Measurements from ENCODE around the gene KLF6. TPM values are rescaled to one million over a fixed set of nuclear protein-coding genes. Genes with fewer than 3 reads are reported as not detected.
"Not testable (repeated sequence)": the region's sequence is repeated elsewhere in the genome, so short reads cannot be mapped to it uniquely, and the experiment has no call there.

The KLF6 gene
- total and polyA plus RNA-seq, 9 donors, result 45.4 to 178 (median 85.7) TPM

- Histone ChIP-seq H3K4me3 (no peak overlapping the region), H3K4me1 (ENCODE audit: insufficient read depth) (no peaks in the 10 kb centered on the region), H3K27me3 (no peaks in the 10 kb centered on the region), H3K27ac (no peak overlapping the region), H3K9me3 (no peaks in the 10 kb centered on the region), H3K36me3 (no peaks in the 10 kb centered on the region)
- WGBS, 3 donors, result 70 to 82% (median 77%) methylated on average over 8 to 10 of the region's 10 CpGs
- TF ChIP-seq, protein P1, sequence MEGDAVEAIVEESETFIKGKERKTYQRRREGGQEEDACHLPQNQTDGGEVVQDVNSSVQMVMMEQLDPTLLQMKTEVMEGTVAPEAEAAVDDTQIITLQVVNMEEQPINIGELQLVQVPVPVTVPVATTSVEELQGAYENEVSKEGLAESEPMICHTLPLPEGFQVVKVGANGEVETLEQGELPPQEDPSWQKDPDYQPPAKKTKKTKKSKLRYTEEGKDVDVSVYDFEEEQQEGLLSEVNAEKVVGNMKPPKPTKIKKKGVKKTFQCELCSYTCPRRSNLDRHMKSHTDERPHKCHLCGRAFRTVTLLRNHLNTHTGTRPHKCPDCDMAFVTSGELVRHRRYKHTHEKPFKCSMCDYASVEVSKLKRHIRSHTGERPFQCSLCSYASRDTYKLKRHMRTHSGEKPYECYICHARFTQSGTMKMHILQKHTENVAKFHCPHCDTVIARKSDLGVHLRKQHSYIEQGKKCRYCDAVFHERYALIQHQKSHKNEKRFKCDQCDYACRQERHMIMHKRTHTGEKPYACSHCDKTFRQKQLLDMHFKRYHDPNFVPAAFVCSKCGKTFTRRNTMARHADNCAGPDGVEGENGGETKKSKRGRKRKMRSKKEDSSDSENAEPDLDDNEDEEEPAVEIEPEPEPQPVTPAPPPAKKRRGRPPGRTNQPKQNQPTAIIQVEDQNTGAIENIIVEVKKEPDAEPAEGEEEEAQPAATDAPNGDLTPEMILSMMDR (IDR thresholded peaks at IDR 0.05), result no peak
- TF ChIP-seq EP300 (IDR thresholded peaks at IDR 0.05), result no peak
- TF ChIP-seq POLR2A (IDR thresholded peaks at IDR 0.05), result no peak
- intact Hi-C loops (cut with DNase I), result no loop called here
- no peak for DNase-seq
These were observed 49.8 kb downstream of the KLF6 start for GRCh38 chr10:3735175-3735574.

DNA sequence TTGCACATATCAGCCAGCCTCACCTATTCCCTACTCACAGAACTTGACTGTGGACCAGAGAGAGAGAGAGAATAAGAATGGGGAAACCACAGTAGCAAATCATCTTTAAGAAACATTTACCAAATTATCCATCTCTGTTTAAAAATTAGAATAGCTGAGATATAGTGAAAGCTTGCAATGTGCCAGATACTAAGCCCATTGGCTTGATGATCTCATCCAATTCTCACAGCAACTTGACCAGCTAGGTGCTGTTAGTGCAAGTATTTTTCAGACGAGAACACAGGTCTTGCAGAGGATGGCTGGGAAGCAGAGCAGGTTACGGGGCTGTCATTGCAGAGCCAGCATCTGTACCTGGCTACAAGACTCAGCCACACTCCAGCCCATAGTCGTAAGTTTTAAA, 50.9 kb downstream of the KLF6 start:
- intact Hi-C loops (cut with DNase I), result no loop called here
- DNase-seq, result no peak
- 95 to 97% (median 95%) methylated on average over 3 of the region's 3 CpGs for WGBS, 3 donors

DNA sequence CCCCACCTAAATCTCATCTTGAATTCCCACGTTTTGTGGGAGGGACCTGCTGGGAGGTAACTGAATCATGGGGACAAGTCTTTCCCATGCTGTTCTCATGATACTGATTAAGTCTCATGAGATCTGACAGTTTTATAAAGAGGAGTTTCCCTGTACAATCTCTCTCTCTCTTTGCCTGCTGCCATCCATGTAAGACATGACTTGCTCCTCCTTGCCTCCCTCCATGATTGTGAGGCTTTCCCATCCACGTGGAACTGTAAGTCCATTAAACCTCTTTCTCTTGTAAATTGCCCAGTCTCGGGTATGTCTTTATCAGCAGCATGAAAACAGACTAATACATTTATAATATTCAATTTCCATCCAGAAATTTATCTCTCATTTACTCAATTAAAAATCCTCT, 52.8 kb downstream of the KLF6 start:
- DNase-seq; H3K4me3 ChIP-seq; intact Hi-C loops (cut with DNase I); H3K9me3 ChIP-seq; H3K27me3 ChIP-seq; H3K4me1 ChIP-seq (ENCODE audit: insufficient read depth); H3K36me3 ChIP-seq; H3K27ac ChIP-seq: not testable (repeated sequence)
- WGBS, 3 donors, result 81 to 90% (median 84%) methylated on average over 3 of the region's 3 CpGs

More for the DNA sequence above, 50.9 kb downstream of the KLF6 start:
- Histone ChIP-seq H3K27me3 (no peaks in the 10 kb centered on the region), H3K27ac (no peak overlapping the region), H3K9me3 (no peaks in the 10 kb centered on the region), H3K36me3 (no peaks in the 10 kb centered on the region), H3K4me3 (no peak overlapping the region), H3K4me1 (ENCODE audit: insufficient read depth) (no peaks in the 10 kb centered on the region)
- TF ChIP-seq EP300 (IDR thresholded peaks at IDR 0.05), result no peak
- TF ChIP-seq POLR2A (IDR thresholded peaks at IDR 0.05), result no peak
- TF ChIP-seq, protein P1 (IDR thresholded peaks at IDR 0.05), result no peak

- H3K27ac ChIP-seq, result no peak overlapping the region
These were observed 55.5 kb downstream of the KLF6 start for GRCh38 chr10:3729397-3729976.

GRCh38 chr10:3728563-3728962, 56.4 kb downstream of the KLF6 start:
- no peak for DNase-seq
- intact Hi-C loops (cut with DNase I), result no loop called here
- Histone ChIP-seq H3K27me3 (peaks cover 2% of the 10 kb centered on the region), H3K36me3 (no peaks in the 10 kb centered on the region), H3K4me1 (ENCODE audit: insufficient read depth) (no peaks in the 10 kb centered on the region), H3K9me3 (no peaks in the 10 kb centered on the region), H3K4me3 (no peak overlapping the region), H3K27ac (no peak overlapping the region)
- 87 to 90% (median 87%) methylated on average over 3 of the region's 3 CpGs for WGBS, 3 donors
- TF ChIP-seq POLR2A (IDR thresholded peaks at IDR 0.05) (no peak), EP300 (IDR thresholded peaks at IDR 0.05) (no peak)
- TF ChIP-seq, protein P1 (IDR thresholded peaks at IDR 0.05), result no peak

More at GRCh38 chr10:3729397-3729976, 55.5 kb downstream of the KLF6 start:
- Histone ChIP-seq H3K4me3 (no peak overlapping the region), H3K36me3 (no peaks in the 10 kb centered on the region), H3K27me3 (peaks cover 2% of the 10 kb centered on the region), H3K9me3 (no peaks in the 10 kb centered on the region), H3K4me1 (ENCODE audit: insufficient read depth) (no peaks in the 10 kb centered on the region)
- 85 to 90% (median 89%) methylated on average over 12 of the region's 12 CpGs for WGBS, 3 donors
- no peak for DNase-seq
- intact Hi-C loops (cut with DNase I), result no loop called here
- TF ChIP-seq POLR2A (IDR thresholded peaks at IDR 0.05) (no peak), EP300 (IDR thresholded peaks at IDR 0.05) (no peak)
- TF ChIP-seq, protein P1 (IDR thresholded peaks at IDR 0.05), result no peak
